HCT116 (cell line): Measurements from ENCODE around the gene FBXL14.

Source experiments
- CEBPB ChIP-seq: IDR thresholded peaks from 2 replicates; pipeline ENCODE4 v1.6.1; 2012; ENCODE audit warnings: low read depth
- JUND ChIP-seq: IDR thresholded peaks from 2 replicates; pipeline ENCODE4 v1.6.1; 2012
- TF ChIP-seq, protein P1 (sequence below), 3 experiments: fragments of 200-600 bp in 1 of 3; sonication (generic) in 1 of 3; IDR thresholded peaks in 2 of 3; conservative IDR thresholded peaks in 1 of 3; 2 replicates each; pipeline ENCODE4 v1.5.1; 2012 to 2017; ENCODE audit warnings: low read depth in 2 of 3, low read length in 2 of 3, antibody characterized with exemption in 1 of 3, borderline replicate concordance in 1 of 3, control low read depth in 1 of 3, mild to moderate bottlenecking in 1 of 3, mixed read lengths in 1 of 3, mixed run types in 1 of 3, moderate library complexity in 1 of 3; ENCODE audit not compliant: insufficient read depth in 1 of 3

DNA sequence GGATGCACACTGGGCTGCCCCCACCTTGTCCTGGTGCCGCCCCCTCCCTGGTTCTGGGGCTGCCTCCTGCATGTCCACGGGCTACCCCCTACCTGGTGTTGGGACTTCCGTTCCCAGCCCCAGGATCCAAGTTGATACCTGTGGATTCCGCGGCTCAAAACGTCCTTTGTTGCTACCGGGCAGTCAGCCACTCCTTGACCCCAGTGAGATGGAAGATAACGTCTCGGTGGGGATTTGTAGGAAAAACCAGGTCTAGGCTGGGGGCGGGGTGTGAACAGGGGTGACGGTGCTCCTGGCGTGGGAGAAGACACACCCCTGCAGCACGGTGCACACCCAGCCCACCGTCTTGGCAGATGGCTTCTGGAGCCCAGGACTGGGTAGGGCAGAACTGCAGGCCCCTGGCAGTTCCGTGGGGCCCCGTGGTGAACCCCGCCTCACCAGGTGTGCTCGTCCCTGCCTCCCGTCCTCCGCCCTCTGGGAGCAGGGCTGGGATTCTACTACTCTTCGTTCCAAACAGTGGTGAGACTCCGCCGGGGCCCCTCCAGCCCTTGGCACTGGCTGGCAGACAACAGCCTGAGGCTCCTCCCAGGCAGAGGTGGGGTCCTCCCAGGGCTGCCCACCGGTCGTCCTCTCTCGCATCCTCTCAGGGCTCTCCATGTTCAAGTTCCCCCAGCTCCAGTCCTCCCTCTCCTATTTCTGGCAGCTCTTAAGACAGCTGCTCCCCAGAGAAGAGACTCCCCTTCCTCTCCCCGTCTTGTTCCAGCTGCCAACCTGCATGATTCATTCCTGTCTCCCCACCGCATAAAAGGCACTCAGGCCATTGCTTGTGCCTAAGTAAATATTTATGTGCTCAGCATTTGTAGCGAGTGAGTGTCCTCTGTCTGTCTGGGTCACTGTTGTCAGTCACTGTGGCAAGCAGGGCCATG, 75.5 kb downstream of the FBXL14 start:
- TF ChIP-seq, protein P1, sequence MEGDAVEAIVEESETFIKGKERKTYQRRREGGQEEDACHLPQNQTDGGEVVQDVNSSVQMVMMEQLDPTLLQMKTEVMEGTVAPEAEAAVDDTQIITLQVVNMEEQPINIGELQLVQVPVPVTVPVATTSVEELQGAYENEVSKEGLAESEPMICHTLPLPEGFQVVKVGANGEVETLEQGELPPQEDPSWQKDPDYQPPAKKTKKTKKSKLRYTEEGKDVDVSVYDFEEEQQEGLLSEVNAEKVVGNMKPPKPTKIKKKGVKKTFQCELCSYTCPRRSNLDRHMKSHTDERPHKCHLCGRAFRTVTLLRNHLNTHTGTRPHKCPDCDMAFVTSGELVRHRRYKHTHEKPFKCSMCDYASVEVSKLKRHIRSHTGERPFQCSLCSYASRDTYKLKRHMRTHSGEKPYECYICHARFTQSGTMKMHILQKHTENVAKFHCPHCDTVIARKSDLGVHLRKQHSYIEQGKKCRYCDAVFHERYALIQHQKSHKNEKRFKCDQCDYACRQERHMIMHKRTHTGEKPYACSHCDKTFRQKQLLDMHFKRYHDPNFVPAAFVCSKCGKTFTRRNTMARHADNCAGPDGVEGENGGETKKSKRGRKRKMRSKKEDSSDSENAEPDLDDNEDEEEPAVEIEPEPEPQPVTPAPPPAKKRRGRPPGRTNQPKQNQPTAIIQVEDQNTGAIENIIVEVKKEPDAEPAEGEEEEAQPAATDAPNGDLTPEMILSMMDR (IDR thresholded peaks at IDR 0.05 in 2 of 3, conservative IDR thresholded peaks at IDR 0.05 in 1 of 3; ENCODE audit: borderline replicate concordance in 1 of 3, insufficient read depth in 1 of 3, low read depth in 2 of 3, low read length in 2 of 3) = no peak
- peak; percentile 33; the same call in 1 of the 2 replicates for TF ChIP-seq JUND
- no peak for TF ChIP-seq CEBPB
